Measurements from ENCODE around the gene GINS3. TPM values are rescaled to one million over a fixed set of nuclear protein-coding genes. Genes with fewer than 3 reads are reported as not detected.
"Not testable (repeated sequence)": the region's sequence is repeated elsewhere in the genome, so short reads cannot be mapped to it uniquely, and the experiment has no call there.

The GINS3 gene
- total RNA-seq, 1 donor from 2014 or later = 2.1 TPM

DNA sequence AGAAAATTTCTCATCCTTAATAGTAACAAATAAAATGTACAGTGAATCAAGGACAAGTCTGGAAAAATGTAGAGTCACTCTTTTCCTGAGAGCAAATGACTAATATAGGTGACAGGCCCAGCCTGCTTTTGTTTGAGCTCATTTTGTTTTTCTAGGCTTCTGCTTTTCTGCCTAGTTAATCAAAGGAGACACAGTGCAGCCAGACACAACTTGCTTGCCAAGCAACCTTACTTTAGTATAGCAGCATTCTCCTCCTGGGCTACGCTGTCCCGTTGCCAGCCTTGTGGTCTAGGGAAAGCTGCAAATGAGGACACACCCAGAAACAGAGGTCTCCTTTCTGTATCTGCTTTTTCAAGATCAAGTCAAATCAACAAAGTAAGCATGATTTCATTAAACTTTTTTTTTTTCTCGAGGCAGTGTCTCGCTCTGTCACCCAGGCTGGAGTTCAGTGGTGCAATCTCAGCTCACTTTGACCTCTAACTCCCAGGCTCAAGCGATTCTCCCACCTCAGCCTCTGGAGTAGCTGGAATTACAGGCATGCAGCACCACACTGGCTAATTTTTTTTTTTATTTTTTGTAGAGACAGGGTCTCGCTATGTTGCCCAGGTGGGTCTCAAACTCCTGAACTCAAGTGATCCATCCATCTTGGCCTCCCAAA is 17.2 kb downstream of the GINS3 start:
- no peak for DNase-seq (ENCODE audit: low spot score)
- Mint-ChIP-seq H3K4me3 (ENCODE audit: unreplicated experiment) (no peak overlapping the region), H3K27ac (ENCODE audit: unreplicated experiment) (peak overlapping the region; percentile 17), H3K9me3 (ENCODE audit: low read depth) (no peaks in the 10 kb centered on the region), H3K36me3 (ENCODE audit: low read depth) (peaks cover 2% of the 10 kb centered on the region), H3K27me3 (ENCODE audit: low read depth) (no peaks in the 10 kb centered on the region), H3K4me1 (ENCODE audit: low read depth) (peaks cover 10% of the 10 kb centered on the region)
- TF ChIP-seq, protein P1, sequence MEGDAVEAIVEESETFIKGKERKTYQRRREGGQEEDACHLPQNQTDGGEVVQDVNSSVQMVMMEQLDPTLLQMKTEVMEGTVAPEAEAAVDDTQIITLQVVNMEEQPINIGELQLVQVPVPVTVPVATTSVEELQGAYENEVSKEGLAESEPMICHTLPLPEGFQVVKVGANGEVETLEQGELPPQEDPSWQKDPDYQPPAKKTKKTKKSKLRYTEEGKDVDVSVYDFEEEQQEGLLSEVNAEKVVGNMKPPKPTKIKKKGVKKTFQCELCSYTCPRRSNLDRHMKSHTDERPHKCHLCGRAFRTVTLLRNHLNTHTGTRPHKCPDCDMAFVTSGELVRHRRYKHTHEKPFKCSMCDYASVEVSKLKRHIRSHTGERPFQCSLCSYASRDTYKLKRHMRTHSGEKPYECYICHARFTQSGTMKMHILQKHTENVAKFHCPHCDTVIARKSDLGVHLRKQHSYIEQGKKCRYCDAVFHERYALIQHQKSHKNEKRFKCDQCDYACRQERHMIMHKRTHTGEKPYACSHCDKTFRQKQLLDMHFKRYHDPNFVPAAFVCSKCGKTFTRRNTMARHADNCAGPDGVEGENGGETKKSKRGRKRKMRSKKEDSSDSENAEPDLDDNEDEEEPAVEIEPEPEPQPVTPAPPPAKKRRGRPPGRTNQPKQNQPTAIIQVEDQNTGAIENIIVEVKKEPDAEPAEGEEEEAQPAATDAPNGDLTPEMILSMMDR (IDR thresholded peaks at IDR 0.05) = no peak

DNA sequence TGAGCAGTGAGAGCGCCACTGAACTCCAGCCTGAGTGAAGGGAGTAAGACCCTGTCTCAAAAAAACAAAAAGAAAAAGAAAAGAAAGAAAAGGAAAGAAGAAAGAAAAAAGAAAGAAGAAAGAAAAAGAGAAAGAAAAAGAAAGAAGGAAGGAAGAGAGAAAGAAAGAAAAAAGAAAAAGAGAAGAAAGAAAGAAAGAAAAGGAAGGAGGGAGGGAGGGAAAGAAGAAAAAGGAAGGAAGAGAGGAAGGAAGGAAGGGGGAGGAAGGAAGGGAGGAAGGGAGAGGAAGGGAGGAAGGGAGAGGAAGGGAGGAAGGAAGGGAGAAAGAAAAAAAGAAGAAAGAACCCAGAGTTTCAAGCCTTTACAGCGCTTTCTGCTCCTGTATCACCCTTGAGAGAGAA is 19.1 kb downstream of the GINS3 start:
- Mint-ChIP-seq H3K4me1 (ENCODE audit: low read depth) (peaks cover 10% of the 10 kb centered on the region), H3K27ac (ENCODE audit: unreplicated experiment) (no peak overlapping the region)

DNA sequence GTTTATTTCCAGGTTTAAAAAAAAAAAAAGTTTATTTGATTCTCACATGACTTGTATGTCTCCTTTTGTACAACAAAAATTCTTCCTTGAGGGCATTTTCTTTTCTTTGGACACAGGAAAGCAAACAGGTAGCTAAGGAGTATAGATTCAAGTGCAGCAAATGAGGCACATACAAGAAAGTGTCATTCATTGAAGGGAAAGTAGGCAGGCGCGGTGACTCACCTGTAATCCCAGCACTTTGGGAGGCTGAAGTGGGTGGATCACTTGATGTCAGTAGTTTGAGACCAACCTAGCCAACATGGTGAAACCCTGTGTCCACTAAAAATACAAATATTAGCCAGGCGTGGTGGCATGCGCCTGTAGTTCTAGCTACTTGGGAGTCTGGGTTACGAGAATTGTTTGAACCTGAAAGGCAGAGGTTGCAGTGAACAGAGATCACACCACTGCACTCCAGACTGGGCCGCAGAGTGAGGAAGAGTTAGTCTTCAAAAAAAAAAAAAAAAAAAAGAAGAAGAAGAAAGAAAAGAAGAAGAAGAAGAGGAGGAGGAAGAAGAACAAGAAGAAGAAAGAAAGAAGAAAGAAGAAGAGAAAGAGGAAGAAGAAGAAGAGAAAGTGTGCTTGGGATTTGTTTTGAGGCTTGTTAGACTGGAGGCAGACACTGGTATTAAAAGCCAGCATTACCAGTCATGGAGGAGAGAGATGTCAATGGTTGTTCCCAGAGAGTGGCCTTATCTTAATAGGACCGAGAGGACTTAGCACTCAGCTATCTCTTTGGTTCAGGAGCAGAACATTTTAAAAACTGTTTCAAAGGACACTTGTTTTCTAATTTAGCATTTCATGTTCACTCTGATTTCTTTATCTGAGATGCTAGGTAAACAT is 19.7 kb downstream of the GINS3 start:
- no peaks in the 10 kb centered on the region for H3K36me3 Mint-ChIP-seq (ENCODE audit: low read depth)
- H3K9me3 Mint-ChIP-seq (ENCODE audit: low read depth) = no peaks in the 10 kb centered on the region
- H3K4me1 Mint-ChIP-seq (ENCODE audit: low read depth) = peaks cover 10% of the 10 kb centered on the region
- TF ChIP-seq, protein P1 (IDR thresholded peaks at IDR 0.05) = no peak
- H3K27me3 Mint-ChIP-seq (ENCODE audit: low read depth) = no peaks in the 10 kb centered on the region
- no peak overlapping the region for H3K4me3 Mint-ChIP-seq (ENCODE audit: unreplicated experiment)
- no peak overlapping the region for H3K27ac Mint-ChIP-seq (ENCODE audit: unreplicated experiment)
- DNase-seq (ENCODE audit: low spot score) = no peak

More for the DNA sequence above, 19.1 kb downstream of the GINS3 start:
- no peaks in the 10 kb centered on the region for H3K27me3 Mint-ChIP-seq (ENCODE audit: low read depth)
- H3K9me3 Mint-ChIP-seq (ENCODE audit: low read depth) = no peaks in the 10 kb centered on the region
- DNase-seq (ENCODE audit: low spot score) = no peak
- peaks cover 2% of the 10 kb centered on the region for H3K36me3 Mint-ChIP-seq (ENCODE audit: low read depth)
- no peak overlapping the region for H3K4me3 Mint-ChIP-seq (ENCODE audit: unreplicated experiment)
- TF ChIP-seq, protein P1 (IDR thresholded peaks at IDR 0.05) = no peak

DNA sequence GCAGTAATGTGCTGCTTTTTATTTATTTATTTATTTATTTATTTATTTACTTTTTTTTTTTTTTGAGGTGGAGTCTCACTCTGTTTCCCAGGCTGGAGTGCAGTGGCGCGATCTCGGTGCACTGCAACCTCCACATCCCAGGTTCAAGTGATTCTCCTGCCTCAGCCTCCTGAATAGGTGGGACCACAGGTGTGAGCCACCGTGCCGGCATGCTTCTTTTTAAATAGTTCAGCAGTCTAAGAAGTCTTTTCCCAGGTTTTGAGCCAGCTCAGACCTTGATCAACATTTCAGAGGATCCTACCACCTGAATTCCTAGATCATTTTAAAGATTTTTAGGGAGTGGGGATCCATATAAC is 20.3 kb downstream of the GINS3 start:
- DNase-seq (ENCODE audit: low spot score); H3K36me3 Mint-ChIP-seq (ENCODE audit: low read depth); H3K27ac Mint-ChIP-seq (ENCODE audit: unreplicated experiment); H3K4me1 Mint-ChIP-seq (ENCODE audit: low read depth); H3K4me3 Mint-ChIP-seq (ENCODE audit: unreplicated experiment); H3K27me3 Mint-ChIP-seq (ENCODE audit: low read depth); H3K9me3 Mint-ChIP-seq (ENCODE audit: low read depth): not testable (repeated sequence)

DNA sequence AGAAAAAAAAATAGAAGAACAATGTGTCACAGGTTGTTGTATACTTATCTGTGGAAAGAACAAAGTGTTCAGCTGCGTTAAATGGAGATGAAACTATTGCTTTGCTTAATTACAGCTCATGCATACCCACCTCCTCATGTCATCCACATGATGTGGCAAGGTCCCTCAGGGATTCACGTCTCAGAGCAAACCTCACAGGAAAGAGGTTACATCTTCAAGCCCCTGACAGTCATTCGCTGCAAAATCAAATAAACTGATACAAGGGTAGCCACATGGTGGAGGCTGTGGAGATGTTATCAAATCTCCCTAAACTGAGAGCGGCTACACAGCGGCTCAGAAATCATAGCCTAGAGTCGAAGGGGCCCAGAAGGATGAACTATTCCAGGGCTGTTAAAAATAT is 21.1 kb downstream of the GINS3 start:
- no peak overlapping the region for H3K4me3 Mint-ChIP-seq (ENCODE audit: unreplicated experiment)

More for the DNA sequence above, 21.1 kb downstream of the GINS3 start:
- Mint-ChIP-seq H3K9me3 (ENCODE audit: low read depth) (no peaks in the 10 kb centered on the region), H3K27me3 (ENCODE audit: low read depth) (no peaks in the 10 kb centered on the region), H3K27ac (ENCODE audit: unreplicated experiment) (no peak overlapping the region), H3K4me1 (ENCODE audit: low read depth) (peaks cover 10% of the 10 kb centered on the region), H3K36me3 (ENCODE audit: low read depth) (no peaks in the 10 kb centered on the region)
- DNase-seq (ENCODE audit: low spot score) = no peak
- TF ChIP-seq, protein P1 (IDR thresholded peaks at IDR 0.05) = no peak

All from chondrocyte (in vitro differentiated cells).